Measurements from ENCODE around the gene CDC42BPA. TPM values are rescaled to one million over a fixed set of nuclear protein-coding genes. Genes with fewer than 3 reads are reported as not detected.

CDC42BPA gene
- total and polyA plus RNA-seq, 9 of the 15 experiments (the other 6 are each of a cell fraction or from before 2014, with no cell fraction given), result 8.0 to 77.5 (median 52.1) TPM

- FAIRE-seq (no peak), DNase-seq (ENCODE audit: extremely low read depth in 1 of 4, low spot score in 3 of 4) (no peak), ATAC-seq (peak; percentile 4; the same call in 2 of the 3 replicates)
- H3K79me2 ChIP-seq (ENCODE audit: control insufficient read depth, insufficient read depth, low read length), result peaks cover 96% of the 10 kb centered on the region
- peaks cover 0 to 13% of the 10 kb centered on the region in 2 experiments; a peak in 4 of 5 replicates for H3K4me1 ChIP-seq (replicated peaks in 1 of 2; ENCODE audit: control insufficient read depth in 2 of 2, insufficient read depth in 2 of 2, low read length in 2 of 2)
- H3K27me3 ChIP-seq (ENCODE audit: control insufficient read depth in 2 of 2, insufficient read depth in 2 of 2, low read length in 2 of 2), result no peaks in the 10 kb centered on the region
- in situ Hi-C loops (cut with MboI) (no loop called here), intact Hi-C loops (cut with micrococcal nuclease) (no loop called here)
- H2AFZ ChIP-seq (ENCODE audit: low read depth, low read length), result no peak overlapping the region
- H3K4me2 ChIP-seq (ENCODE audit: insufficient read depth, low read length), result no peak overlapping the region
- H3K36me3 ChIP-seq (ENCODE audit: control insufficient read depth, insufficient read depth, low read length), result peaks cover 2% of the 10 kb centered on the region; the same call in 1 of the 3 replicates
- WGBS (ENCODE audit: insufficient coverage, low coverage, missing lambda C conversion rate), result 89% methylated on average over 2 of the region's 2 CpGs
- H3K9ac ChIP-seq (ENCODE audit: insufficient read depth in 1 of 2, low read depth in 2 of 2, low read length in 2 of 2), result no peak overlapping the region
- CTCF ChIA-PET (ENCODE audit: low intra/inter-chr PET ratio), result no interaction called here
- no TSS peak for BruUV-seq (replicated peaks)
- no peak overlapping the region; the same call in 2 of the 3 replicates for H3K27ac ChIP-seq (ENCODE audit: extremely low read depth, low read depth, low read length)
- H3K4me3 ChIP-seq, result no peak overlapping the region
- no peaks in the 10 kb centered on the region for H3K9me1 ChIP-seq (ENCODE audit: control insufficient read depth, insufficient read depth, low read length)
- H4K20me1 ChIP-seq (replicated peaks; ENCODE audit: control insufficient read depth, insufficient read depth, low read length), result no peaks in the 10 kb centered on the region
- TF ChIP-seq SMARCA5 (IDR thresholded peaks at IDR 0.05), result 0 out of 2 replicates have a peak, but pooled peaks have one; percentile 13
- TF ChIP-seq ATF7 (IDR thresholded peaks at IDR 0.05), result 0 out of 2 replicates have a peak, but pooled peaks have one; percentile 16
- TF ChIP-seq TCFL5 (CRISPR knock-in tag; conservative IDR thresholded peaks at IDR 0.05), result no peak
- TF ChIP-seq FOSL1 (tag; conservative IDR thresholded peaks at IDR 0.05), result 0 out of 2 replicates have a peak, but pooled peaks have one; percentile 45
- peak; percentile 43 for TF ChIP-seq ZNF146 (CRISPR knock-in tag; IDR thresholded peaks at IDR 0.05; ENCODE audit: unreplicated experiment)
- no peak for TF ChIP-seq POLR2B (IDR thresholded peaks at IDR 0.05; ENCODE audit: low read depth, partially characterized antibody)
- peak; percentile 45; the same call in 1 of the 2 replicates for TF ChIP-seq NR2C1 (IDR thresholded peaks at IDR 0.05)
- peak; percentile 68 for TF ChIP-seq NR2C1 (tag; IDR thresholded peaks at IDR 0.05)
- TF ChIP-seq YY1 (IDR thresholded peaks at IDR 0.05; ENCODE audit: borderline replicate concordance in 1 of 3, control insufficient read depth in 1 of 3, extremely low read depth in 1 of 3, insufficient read depth in 3 of 3, insufficient read length in 1 of 3, insufficient replicate concordance in 2 of 3, low read depth in 1 of 3, low read length in 2 of 3), result peak in 1 of 3 experiments; percentile 35
- TF ChIP-seq NR2C2 (CRISPR knock-in tag; IDR thresholded peaks at IDR 0.05), result no peak
- peak; percentile 17; the same call in 1 of the 2 replicates for TF ChIP-seq NR2C2 (tag; IDR thresholded peaks at IDR 0.05)
- POLR2A ChIA-PET, result interaction anchor here (0.6 to 1.0 kb wide), 3 partner anchors 8 to 944 kb away, joined by 3 read pairs; no protein-coding TSS in a partner anchor
- no peaks in the 10 kb centered on the region for H3K9me3 ChIP-seq (replicated peaks; ENCODE audit: control insufficient read depth, insufficient read depth, low read depth, low read length)
These were observed 75.2 kb downstream of the CDC42BPA start for GRCh38 chr1:227242811-227243682.
